ENCODE data around the gene RGS9.

GRCh38 chr17:65122836-65123756 lies 14.1 kb upstream of the RGS9 start:
- TF ChIP-seq POLR2A (IDR thresholded peaks at IDR 0.05) (peak; percentile 51 to 53), CTCF (IDR thresholded peaks at IDR 0.05) (no peak)

All from Peyer's patch (tissue), 4 donors.